MG63 (cell line): ENCODE measurements around the gene TEX53. TPM values are rescaled to one million over a fixed set of nuclear protein-coding genes. Genes with fewer than 3 reads are reported as not detected.
A peak's percentile ranks its signal among the peaks of the same experiment; 100 is the strongest.

Source experiments
- DNase-seq: peaks from one replicate; pipeline ENCODE4 v3.0.0-alpha.2; 2020
- H3K27me3 ChIP-seq: fragments of 250-450 bp; sonication (Bioruptor Pico); 2 replicates; pipeline ENCODE4 v1.5.1; 2020; ENCODE audit warnings: mild to moderate bottlenecking, moderate library complexity
- H3K36me3 ChIP-seq: fragments of 250-450 bp; sonication (Bioruptor Pico); 2 replicates; pipeline ENCODE4 v1.5.1; 2020; ENCODE audit warnings: mild to moderate bottlenecking, moderate library complexity
- H3K4me3 ChIP-seq: fragments of 250-450 bp; sonication (Bioruptor Pico); 2 replicates; pipeline ENCODE4 v1.5.1; 2020; ENCODE audit warnings: mild to moderate bottlenecking, moderate library complexity
- H3K9me3 ChIP-seq: fragments of 250-450 bp; sonication (Bioruptor Pico); 2 replicates; pipeline ENCODE4 v1.5.1; 2020; ENCODE audit warnings: mild to moderate bottlenecking, moderate library complexity
- total RNA-seq: library from RNA; depleted of rRNA; stranded (reverse); fragments of >200 nt; shearing (Covaris generic); gene quantifications from 2 replicates; pipeline ENCODE4 v1.2.3, GENCODE V29; 2014; ENCODE audit warnings: low replicate concordance

The TEX53 gene
- total RNA-seq, 1 experiment from 2014 or later = not detected

DNA sequence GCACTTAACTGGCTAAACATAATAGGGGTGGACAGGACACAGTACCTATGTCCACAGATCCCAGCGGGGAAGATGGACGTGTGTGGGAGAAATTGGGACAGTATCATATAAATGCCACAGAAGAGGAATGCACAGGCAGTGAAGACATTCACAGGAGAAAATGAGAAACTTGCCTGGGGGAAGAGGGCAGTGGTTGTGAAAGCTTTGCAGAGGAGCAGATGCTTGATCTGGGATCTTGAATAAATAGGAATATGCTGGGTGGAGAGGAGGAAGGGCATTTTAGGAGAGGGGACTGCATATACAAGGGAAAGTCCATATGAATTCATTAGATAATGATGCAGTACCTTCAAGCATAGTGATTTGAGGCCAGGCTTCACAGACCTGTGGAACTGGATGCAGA, 32.9 kb downstream of the TEX53 start:
- Histone ChIP-seq H3K9me3 (no peaks in the 10 kb centered on the region), H3K27me3 (no peaks in the 10 kb centered on the region), H3K4me3 (no peak overlapping the region), H3K36me3 (no peaks in the 10 kb centered on the region; the same call in 1 of the 2 replicates)
- DNase-seq = no peak

DNA sequence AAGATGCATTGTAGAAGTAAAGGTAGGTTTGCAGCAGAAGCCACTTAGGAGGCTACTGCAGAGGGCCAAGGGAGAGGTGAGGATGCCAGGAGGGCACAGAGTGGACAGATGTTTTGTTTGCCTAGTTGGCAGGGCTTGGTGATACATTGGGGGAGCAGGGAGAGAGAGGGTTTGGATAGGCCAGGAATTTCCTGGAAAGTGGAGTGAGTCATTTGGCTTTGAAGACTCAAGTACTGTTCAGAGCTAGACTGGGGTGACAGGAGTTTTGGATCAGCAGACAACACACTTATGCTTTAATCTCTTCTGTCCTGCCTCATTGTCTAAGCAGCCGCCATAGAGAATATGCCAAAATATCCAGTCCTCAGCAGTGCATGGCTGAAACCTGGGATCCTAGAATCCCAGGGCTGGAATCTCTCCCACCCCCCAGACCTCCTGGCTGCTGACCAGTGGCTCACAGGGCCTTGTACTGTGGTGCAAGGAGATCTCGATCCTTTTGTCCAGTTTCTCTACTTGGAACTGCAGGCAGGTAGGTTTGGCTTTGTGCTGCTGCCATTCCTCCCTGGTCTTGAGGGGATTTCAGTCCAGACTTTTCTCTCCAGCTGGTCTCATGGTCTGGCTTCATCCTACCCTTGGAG, 35.5 kb downstream of the TEX53 start:
- DNase-seq = peak; percentile 82

DNA sequence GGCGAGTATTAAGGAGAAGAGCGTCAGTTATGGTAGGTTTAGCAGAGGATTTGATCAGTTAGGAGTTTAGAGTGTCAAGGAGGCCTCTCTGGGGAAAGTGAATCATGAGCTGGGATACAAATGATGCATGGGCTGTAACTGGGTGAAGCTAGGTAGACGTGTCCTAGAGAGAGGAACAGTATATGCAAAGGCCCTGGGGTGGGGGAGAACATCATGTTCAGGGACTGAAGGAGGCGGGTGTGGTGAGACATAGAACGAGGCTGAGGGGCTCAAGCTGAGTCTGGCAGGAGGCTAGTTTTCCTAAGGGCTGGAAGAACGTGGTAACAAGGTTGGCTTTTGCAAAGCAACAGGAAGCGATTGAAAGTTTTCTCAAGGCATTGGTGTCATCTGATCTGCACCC, 36.0 kb downstream of the TEX53 start:
- DNase-seq = no peak
- H3K9me3 ChIP-seq = no peaks in the 10 kb centered on the region; the same call in 1 of the 2 replicates
- no peaks in the 10 kb centered on the region for H3K27me3 ChIP-seq
- H3K36me3 ChIP-seq = no peaks in the 10 kb centered on the region; the same call in 1 of the 2 replicates
- H3K4me3 ChIP-seq = no peak overlapping the region

More for the DNA sequence above, 35.5 kb downstream of the TEX53 start:
- Histone ChIP-seq H3K27me3 (no peaks in the 10 kb centered on the region), H3K36me3 (no peaks in the 10 kb centered on the region; the same call in 1 of the 2 replicates), H3K4me3 (no peak overlapping the region), H3K9me3 (no peaks in the 10 kb centered on the region)

DNA sequence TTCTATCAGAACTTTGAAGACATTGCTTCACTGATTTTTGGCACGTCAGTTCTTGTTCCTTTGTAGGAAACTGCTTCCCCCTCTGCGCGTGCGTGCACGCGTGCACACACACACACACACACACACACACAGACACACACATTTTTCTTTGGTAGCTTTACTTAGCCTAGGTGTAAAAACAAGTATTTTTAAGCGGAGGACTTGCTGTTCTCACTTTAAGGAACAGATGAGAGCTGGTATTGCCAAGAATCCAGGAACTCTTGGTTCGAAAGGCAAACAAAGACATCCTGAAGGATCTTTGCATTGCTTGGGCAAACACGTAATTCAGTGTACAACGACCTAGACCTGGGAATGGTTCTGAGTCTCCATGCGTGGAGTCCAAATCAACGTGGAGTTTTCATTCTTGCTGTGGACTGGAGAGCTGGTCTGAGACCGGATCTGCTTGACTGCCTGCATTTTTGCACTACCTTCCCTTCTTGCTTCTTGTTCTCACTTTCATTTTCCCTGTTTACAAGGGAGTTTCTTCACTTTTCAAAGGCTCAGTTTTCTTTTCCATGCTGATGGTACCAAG, 38.3 kb downstream of the TEX53 start:
- Histone ChIP-seq H3K27me3 (no peaks in the 10 kb centered on the region), H3K36me3 (no peaks in the 10 kb centered on the region; the same call in 1 of the 2 replicates), H3K4me3 (no peak overlapping the region), H3K9me3 (no peaks in the 10 kb centered on the region; the same call in 1 of the 2 replicates)
- no peak for DNase-seq

DNA sequence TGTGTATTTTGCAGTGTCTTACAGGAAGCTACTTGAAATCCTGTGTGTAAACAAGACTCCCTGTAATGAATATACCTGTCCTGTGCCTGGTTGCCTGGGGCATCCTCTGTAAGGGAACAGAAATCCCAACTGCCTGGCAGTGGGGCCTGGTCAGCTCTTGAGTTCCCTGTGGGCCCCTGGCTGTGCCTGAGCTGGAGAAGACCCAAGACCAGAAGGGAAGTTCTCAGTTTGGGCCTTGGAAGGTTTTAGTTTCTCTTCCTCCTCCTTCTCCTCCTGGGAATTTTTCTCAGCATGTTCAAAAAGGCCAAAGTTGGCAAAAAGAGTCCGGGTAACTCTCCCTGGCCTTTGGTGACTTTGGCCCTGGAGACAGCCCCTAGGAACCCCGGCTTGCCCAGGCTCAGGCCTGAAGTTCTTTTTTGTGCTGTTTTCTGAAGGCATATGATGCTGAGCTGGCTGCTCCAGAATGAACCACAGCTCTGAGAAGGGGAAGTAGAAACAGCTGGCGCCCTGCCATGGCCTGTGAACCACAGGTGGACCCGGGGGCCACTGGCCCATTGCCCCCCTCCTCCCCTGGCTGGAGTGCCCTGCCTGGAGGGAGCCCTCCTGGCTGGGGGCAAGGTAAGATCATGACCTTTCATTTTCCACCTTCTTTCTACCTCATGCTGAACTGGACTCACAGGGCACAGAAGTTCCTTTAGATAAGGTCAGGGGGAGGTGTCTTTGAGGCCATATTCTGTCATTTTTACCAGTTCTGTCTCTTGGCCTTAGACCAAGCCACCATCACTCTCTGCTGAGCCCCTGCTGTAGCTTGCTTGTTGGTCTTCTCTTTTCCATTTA, 40.7 kb downstream of the TEX53 start:
- Histone ChIP-seq H3K27me3 (no peaks in the 10 kb centered on the region), H3K36me3 (no peaks in the 10 kb centered on the region), H3K9me3 (no peaks in the 10 kb centered on the region; the same call in 1 of the 2 replicates), H3K4me3 (no peak overlapping the region)
- DNase-seq = no peak

DNA sequence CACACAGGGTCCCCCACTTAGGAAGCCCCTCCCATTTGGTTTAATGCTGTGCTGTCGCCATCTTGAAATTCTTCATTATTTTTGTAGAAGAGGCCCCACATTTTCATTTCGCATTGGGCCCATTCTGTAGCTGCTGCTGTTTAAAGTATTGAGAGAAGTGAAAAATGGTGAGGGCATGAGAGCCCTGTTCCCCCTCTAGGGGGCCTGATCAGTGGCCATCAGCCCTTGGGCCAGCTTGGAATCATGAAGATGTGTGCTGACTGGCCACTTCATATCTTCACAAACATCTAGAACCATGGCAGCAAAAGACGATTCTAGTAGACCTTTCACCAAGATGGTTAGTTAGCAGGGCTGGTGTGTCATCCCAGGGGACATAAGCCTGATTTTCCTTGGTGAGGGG, 43.2 kb downstream of the TEX53 start:
- Histone ChIP-seq H3K4me3 (no peak overlapping the region), H3K27me3 (no peaks in the 10 kb centered on the region), H3K9me3 (no peaks in the 10 kb centered on the region; the same call in 1 of the 2 replicates), H3K36me3 (no peaks in the 10 kb centered on the region)
- no peak for DNase-seq

DNA sequence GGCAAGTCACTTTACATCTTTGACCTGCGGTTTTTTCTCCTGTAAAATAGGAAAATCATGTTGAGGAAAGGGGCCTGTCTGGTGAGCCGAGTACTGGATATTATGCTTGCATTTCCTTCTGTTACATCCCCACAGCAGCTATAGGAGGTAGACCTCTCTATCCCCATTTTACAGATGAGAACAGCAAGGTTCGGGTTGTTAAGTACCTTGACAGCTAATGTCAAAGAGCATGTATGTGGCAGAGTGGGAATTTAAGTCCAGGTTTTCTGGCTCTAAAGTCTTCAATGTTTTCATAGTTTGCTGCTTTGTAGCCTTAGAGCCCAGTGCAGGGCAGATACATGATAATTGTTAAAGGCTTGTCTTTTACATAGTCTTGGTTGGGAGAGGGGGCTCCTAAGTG, 43.7 kb downstream of the TEX53 start:
- Histone ChIP-seq H3K36me3 (no peaks in the 10 kb centered on the region), H3K9me3 (no peaks in the 10 kb centered on the region; the same call in 1 of the 2 replicates), H3K4me3 (no peak overlapping the region), H3K27me3 (no peaks in the 10 kb centered on the region)
- no peak for DNase-seq

DNA sequence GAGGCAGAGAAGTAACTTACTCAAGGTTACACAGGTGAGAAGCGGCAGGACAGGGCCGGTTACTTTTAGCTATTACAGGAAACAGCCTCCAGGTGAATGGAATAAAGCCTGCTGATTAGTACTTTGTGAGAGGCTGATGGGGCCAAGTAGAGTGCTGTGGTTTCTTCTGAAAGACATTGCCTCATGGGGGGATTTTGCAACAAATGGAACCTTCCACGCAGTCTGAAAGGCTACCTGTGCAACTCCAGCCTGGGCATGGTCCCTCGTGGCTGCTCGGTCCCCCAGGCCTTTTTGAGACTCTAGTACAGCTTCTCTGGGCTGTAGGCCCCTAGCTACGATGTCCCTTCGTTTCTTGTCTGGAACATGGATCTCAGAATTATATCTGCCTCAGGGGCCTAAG, 44.5 kb downstream of the TEX53 start:
- Histone ChIP-seq H3K36me3 (no peaks in the 10 kb centered on the region), H3K4me3 (no peak overlapping the region), H3K9me3 (no peaks in the 10 kb centered on the region; the same call in 1 of the 2 replicates), H3K27me3 (no peaks in the 10 kb centered on the region)
- DNase-seq = no peak

DNA sequence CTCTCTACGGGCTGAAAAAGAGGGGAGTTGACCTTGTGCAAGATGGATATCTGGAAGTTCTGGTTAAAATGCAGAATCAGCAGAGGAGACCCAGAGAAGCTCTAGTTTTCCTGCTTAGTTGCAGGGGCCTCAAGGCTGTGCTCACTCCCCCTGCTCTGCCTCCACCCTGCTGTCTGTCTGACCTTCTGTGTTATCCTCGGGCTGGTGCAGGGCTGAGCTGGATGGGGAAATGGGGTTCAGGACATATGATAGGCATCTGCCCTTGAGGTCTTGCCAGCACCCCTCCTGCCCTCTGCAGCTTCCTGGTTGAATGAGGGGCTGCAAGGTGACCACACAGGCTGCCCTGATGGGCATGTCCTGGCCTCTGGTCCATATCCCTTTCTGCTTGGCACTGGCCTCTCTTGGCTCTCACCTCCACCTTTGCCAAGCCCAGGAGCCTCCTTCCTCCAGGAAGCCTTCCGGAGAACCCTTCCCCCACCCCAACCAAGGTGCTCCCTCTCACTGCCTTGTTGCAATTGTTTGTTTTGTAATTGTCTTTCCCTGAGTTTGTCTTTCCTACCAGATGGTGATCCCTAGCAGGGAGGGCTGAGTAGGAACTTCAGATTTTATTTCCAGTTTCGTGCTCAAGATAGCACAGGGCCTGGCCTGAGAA, 45.2 kb downstream of the TEX53 start:
- DNase-seq = no peak
- no peaks in the 10 kb centered on the region for H3K27me3 ChIP-seq
- H3K9me3 ChIP-seq = no peaks in the 10 kb centered on the region; the same call in 1 of the 2 replicates
- H3K36me3 ChIP-seq = no peaks in the 10 kb centered on the region
- H3K4me3 ChIP-seq = peak overlapping the region; percentile 62

DNA sequence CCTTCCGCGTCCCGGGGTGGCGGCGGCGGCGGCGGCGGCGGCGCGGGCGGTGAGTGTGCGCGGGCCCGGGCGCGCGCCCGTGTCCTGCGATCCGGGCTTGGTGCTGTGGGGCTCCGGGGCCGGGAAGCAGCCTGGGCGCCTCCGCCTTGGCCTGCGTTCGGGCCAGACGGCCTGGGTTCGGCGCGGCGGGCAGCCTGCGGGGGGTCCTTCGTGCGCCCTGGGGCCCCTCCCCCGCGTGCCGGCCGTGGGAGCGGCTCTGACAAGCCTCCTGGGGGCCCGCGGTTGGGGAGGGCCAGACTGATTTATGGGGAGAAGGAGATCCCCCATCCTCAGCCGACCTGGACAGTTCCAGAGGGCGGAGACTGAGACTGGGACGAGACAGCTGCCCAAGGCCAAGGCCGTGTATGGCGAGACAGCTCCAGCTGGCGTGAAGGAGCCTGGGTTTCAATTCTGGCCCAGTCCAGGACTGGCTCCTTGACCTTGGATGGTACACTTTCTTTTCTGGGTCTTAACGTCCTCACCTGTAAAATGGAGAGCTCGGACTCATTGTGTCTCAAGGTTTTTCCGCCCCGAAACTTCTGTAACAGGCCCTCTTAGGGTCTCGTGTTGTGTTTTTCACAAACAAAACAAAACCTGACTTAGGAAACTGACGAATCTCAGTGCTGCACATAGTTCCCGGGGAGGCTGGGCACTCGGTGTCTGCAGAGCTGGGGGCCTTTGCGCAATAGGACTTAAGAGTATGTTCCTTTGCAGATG, 45.9 kb downstream of the TEX53 start:
- Histone ChIP-seq H3K9me3 (no peaks in the 10 kb centered on the region), H3K27me3 (no peaks in the 10 kb centered on the region), H3K36me3 (no peaks in the 10 kb centered on the region), H3K4me3 (peak overlapping the region; percentile 62)
- DNase-seq = peak; percentile 65

DNA sequence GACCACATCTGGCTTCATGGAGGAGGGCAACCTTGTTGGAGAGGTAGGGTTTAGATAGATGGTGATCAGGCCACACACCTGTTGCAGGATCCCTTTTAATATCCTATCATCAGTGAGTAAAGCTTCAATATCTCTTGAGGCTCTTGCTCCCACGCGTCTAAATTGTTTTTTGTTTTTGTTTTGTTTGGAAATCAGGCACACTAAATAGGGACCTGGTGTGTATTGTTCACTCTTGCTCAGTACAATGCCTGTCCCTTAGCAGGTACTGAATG, 49.1 kb downstream of the TEX53 start:
- Histone ChIP-seq H3K27me3 (no peaks in the 10 kb centered on the region), H3K9me3 (no peaks in the 10 kb centered on the region), H3K4me3 (no peak overlapping the region)

DNA sequence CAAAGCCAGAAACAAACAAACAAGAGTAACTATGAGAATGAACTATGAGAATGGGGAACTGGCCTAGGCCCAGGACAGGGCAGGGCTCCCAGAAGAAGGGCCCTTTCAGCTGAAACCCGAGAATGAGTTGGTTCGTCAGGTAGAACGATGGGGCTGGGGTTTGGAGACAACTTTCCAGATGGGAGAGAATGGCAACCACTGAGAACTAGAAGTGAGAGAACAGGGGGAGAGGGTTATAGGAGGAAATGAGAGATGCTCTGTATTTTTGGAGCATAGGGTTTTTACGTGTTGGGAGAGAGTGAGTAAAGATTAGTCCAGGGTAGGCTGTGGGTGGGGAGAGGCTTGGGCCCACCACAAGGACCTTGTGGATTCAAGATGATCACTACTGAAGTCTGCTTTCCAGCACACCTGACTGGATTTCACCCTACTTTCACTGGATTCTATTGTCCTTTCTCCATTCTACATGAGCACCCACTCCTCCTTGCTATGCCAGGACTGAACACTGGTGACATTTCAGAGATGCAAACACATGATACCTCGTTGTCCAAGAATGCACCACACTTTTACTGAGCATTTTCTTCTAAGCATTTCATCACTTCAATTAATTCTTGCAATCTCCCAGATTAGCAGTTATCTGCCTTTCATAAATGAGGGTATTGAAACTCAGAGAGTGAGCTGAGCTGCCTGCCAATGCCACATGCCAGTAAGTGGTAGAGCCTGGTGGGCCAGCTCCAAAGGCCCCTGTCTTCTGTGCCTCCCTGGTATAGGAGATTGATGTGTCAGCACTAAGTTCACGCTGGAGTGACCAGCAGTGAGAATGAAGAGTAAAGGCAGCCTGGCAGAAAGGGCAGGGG, 49.7 kb downstream of the TEX53 start:
- H3K9me3 ChIP-seq = no peaks in the 10 kb centered on the region
- no peak for DNase-seq
- no peaks in the 10 kb centered on the region for H3K27me3 ChIP-seq
- H3K4me3 ChIP-seq = no peak overlapping the region
- no peaks in the 10 kb centered on the region for H3K36me3 ChIP-seq

More for the DNA sequence above, 49.1 kb downstream of the TEX53 start:
- DNase-seq = no peak
- no peaks in the 10 kb centered on the region for H3K36me3 ChIP-seq

DNA sequence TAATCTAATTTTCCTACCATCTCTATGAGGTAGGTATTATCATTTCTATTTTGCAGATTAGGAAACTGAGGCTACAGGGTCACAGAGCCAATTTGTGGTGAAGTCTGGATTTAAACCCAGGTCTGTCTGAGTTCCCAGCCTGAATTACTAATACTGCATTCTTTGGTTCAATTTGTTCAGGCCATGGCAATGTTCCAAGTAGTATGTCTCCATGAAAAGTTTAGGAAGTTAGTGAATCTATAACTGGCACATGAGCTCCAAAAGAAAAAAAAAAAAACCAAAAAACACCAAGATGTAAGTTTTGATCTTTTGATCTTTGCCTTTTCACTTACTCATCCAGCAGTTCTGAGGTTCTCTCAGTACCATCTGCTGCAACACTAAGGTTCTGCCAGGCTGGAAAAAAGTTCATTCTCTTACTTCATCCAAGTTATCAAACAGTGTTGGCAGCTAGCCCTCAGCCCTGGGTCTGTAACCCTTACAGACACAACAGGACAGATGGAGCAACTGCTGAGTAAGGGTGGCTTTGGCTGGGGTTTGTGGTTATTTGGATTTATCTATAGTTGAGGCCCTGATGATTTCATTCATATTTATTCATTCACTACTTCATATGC, 50.9 kb downstream of the TEX53 start:
- Histone ChIP-seq H3K27me3 (no peaks in the 10 kb centered on the region), H3K4me3 (no peak overlapping the region), H3K36me3 (peaks cover 3% of the 10 kb centered on the region; the same call in 1 of the 2 replicates), H3K9me3 (peaks cover 3% of the 10 kb centered on the region; the same call in 1 of the 2 replicates)
- DNase-seq = peak; percentile 90
